ENCODE data around the gene NES. TPM values are rescaled to one million over a fixed set of nuclear protein-coding genes. Genes with fewer than 3 reads are reported as not detected.
A peak's percentile ranks its signal among the peaks of the same experiment; 100 is the strongest.

NES gene
- total RNA-seq, 1 donor from 2014 or later, result 94.7 TPM

GRCh38 chr1:156689953-156690674 is 12.9 kb upstream of the NES start:
- intact Hi-C loops (cut with micrococcal nuclease), result loop anchor here (1.0 kb wide), 1 partner anchor 35 kb away; no protein-coding TSS in a partner anchor
- ATAC-seq (peak; percentile 14), DNase-seq (no peak)

- intact Hi-C loops (cut with micrococcal nuclease), result loop anchor here (1.0 kb wide), 1 partner anchor 36 kb away; no protein-coding TSS in a partner anchor
- peak; percentile 94 for ATAC-seq
- DNase-seq, result peak; percentile 80
Observed at GRCh38 chr1:156689035-156689952, 12.1 kb upstream of the NES start.

DNA sequence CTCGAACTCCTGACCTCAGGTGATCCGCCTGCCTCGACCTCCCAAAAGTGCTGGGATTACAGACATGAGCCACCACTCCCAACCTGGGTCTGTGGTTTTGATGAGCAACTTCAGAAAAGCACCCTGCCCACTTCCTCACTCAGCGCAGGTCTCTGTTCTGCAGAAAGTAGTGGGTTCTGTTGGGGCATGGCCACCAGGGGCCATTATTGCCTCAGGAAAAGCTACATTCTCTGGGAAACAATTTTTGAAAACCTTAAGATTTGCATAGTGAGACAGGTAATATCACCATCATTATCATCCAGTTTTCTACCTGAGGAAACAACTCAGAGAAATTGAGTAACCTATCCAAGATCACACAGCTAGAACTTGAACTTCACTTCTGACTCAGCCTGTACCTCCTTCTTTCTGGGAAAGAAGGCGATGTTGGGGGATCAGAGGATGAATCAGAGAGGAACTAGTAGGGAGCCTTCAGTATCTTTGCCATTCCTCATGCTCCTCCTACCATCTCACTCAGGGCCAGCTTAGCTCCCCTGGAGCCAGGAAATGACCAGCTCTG is 7.1 kb upstream of the NES start:
- intact Hi-C loops (cut with micrococcal nuclease), result no loop called here
- DNase-seq (no peak), ATAC-seq (no peak)

DNA sequence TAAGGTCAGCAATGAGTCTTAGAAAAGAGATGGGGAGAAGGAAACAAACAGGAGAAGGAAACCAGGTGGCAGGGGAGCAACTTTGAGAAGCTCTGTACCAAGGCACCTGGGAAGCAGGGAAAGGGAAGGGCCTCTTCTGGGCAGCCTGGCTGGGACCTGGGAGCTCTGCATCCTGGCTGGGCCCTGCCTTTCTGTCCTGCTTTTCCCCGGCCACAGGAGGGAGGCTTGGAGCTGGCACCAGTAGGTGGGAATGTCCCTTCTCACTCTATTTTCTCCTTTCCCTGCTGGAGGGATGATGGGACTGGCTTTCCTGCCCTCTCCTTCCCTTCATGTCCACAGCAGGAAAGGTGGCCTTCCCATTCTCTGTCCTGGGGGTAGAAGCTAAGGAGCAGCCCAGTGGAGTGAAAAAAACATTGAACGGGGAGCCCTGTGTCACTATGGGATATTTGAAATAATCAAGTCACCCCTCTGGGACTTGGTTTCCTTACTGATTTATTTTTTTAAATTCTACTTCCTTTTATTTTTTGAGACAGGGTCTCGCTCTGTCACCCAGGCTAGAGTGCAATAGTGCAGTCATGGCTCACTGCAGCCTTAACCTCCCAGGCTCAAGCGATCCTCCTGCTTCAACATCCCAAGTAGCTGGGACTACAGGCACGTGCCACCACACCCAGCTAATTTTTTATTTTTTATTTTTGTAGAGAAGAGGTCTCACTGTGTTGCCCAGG is 5.1 kb upstream of the NES start:
- intact Hi-C loops (cut with micrococcal nuclease), result no loop called here
- DNase-seq (no peak), ATAC-seq (no peak)

DNA sequence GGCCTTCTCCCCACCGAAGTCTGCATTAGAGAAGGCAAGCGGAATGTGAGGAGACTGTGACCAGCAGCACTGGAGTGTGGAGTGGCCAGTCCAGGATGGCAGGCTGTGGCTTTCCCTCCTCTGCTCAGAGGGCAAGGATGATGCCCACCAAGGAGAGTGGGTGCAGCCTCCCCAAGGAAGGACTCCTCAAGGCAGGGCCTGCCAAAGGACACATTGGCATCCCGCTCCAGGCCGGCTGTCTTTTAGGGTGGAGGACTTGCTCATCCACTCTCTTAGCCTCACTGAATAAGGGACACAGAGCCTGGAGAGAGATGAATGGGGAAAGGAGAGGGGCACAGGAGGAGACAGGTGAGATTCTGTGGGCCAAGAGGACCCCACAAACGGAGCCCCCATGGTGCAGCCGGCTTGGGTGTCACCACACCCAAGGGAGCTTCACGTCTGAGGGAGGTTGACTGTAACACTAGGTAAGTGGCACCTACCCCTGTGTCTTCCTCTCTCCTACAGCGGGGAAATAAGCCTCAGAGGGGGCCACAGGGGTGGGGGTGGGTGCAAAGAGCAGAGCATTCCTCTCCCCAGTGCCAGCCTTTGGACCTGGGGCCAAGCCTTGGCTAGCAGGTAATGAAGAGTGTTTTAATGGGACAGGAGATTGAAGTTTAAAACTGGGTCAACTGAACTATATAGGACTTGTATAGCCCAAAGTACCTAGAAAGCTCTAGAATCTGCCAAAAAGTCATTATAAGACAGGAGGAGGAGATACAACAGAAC is 4.2 kb upstream of the NES start:
- DNase-seq (no peak), ATAC-seq (no peak)
- intact Hi-C loops (cut with micrococcal nuclease), result no loop called here

DNA sequence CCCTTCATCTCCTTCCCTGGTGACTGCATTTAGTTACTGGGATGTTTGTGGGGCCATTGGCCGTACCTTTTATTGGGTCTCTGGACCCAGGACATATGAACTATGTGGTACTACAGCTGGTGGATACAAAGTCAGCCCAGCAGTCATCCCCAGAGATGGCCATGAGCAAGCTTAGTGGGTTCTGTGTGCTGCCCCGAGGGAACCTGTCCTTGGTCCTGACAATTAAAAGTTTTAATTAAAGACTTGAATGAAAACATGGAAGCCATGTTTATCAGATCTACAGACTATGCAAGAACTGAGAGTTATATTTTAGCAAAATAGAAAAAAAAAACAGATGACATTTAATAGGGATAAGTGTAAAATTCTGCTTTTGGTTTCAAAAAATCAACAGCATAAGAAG is 2.8 kb upstream of the NES start:
- intact Hi-C loops (cut with micrococcal nuclease), result no loop called here
- ATAC-seq, result no peak

DNA sequence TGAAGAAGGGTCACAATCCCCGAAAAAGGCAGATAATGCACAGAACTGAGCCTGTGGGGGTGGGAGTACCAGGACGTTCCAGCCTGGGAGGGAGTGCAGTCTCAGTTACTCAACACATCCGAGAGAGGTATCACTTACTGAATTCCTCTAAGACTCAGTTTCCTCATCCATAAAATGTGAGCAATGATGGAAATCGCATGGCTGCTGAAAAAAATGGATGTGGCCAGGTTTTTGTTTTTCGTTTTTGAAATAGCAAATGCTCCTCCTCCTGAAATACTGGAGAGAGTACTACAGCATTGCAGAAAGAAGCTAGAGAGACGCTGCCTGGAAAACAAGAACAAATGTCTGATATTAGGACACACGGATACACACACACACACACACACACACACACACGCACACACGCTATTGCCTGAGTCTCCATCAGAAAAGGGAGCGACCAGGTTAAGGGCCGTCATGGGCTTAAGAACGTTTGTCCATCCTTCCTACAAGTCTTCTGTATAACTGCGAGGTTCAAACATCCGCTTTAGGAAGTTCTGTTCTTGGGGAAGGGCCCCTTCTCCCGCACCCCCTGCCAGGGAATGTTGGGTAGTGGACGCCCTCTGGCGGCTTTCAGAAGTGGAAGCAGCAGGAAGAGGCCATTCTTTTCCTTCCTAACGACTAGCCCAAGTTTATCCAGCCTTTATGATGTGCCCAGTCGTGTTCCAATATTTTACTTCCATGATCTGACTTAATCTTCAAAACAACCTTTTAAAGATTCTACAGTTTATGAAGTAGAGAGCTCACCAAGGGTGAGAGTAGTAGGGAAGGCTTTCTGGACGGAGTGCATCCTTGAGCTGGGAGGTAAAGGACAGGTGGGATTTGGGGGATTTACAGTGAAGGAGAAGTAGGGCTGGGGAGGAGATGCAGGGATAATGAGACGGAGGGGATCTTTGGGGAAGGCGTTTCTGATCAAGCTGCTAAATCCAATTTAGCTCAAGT is 699 bp upstream of the NES start:
- DNase-seq (peak; percentile 82), ATAC-seq (peak; percentile 77)
- intact Hi-C loops (cut with micrococcal nuclease), result no loop called here

More for the DNA sequence above, 2.8 kb upstream of the NES start:
- DNase-seq, result no peak

DNA sequence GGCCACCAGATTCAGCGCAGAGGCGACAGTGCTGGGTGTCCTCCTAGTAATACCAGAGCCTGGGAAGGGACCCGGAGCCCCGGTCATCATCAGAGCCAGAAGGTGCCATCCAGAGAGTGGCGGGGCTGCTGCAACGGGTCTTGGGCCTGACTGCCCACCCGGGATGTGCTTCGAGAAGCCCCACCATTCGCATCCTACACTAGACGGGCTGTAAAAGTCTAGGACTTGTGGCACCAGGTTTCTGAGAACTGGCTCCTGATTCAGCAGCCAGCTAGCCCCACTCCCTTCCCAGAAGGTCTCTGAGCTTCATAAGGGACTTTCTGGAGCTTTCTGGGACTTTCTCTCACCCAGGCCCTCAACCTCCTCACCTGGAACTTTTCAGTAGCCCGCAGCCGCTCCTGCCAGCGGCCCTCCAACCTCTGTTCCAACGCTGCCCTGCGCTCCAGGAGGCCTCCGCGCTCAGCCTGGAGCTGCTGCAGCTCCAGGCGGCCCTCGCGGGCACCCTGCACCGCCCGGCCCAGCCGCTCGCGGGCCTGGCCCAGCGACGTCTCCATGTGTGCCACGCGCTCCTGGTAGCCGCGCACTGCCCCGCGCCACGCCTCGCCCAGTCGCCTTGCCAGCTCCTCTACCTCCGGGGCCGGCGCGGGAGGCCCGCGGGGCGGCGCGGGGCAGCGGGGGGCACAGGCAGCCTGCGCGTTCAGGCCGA is 940 bp downstream of the NES start:
- ATAC-seq (peak; percentile 25), DNase-seq (peak; percentile 45)
- intact Hi-C loops (cut with micrococcal nuclease), result no loop called here

DNA sequence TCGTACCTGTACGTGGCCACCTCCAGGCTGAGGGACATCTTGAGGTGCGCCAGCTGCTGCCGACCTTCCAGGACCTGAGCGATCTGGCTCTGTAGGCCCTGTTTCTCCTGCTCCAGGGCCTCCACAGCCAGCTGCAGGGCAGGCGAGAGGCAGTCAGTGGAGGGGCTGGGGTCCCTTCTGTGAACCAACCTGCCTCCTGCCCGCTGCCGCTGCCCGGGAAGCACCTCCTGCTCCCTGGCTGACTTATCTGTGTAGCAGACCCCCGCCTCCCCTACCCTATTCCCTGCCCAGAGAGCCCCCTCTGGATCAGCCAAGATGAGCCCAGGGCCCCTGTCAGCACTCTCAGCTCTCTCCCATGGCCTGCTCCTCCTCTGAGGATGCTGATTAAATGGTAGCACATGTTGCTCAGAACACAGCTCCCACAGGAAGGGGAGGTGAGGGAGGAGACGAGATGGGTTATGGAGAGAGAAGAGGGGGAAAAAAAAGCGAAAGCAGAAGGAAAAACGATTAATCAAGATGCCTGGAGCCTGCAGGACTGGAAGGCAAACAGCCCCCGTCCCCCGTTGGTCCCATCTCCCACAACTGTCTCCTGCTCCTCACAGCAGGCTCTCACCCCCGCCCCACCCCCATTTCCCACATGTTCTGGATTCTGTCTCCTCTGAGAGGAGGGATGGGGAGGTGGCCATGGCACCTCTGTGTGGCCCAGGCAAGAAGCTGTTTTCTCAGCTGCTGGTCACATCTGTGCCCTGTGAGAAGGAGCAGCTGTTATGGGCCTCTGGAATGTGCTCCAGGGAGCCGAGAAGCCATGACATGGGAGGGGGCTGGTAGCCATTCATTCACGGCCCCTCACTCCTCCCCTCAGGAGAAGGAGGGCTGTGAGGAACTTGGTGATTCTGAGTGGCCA is 1.7 kb downstream of the NES start:
- ATAC-seq, result peak; percentile 21
- DNase-seq, result peak; percentile 59
- intact Hi-C loops (cut with micrococcal nuclease), result no loop called here

DNA sequence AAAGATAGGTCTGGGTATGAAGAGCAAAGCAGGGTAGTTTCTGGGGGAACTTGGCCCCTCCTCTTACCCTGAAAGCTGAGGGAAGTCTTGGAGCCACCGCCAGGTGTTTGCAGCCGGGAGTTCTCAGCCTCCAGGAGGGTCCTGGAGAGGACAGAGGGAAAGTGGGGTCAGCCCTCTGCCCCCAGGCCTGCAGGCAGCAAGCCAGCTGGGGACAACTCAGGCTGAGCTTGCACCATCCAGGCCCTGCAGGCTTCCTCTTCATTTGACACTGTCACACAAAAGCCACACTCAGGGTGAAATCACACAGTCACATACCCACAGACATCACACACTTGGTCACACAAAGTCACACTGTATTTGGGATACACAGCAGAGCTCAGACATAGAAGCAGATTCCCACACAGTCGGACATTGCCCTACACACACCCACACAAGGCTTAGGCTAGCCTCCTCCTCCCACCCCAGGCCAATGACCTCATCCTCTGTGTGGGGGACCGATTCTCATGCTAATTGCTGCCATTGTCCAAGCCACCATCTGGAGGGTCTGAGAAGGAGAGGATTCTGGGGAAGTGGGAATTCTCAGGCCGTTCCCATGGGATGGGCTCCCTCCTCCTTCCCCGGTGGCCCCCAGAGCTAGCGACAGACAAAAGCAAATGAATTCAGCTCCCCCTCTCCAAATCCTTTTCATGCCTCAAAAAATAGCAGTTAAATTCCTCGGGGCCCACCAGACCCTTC is 3.7 kb downstream of the NES start:
- no peak for DNase-seq
- intact Hi-C loops (cut with micrococcal nuclease), result no loop called here
- ATAC-seq, result no peak

- intact Hi-C loops (cut with micrococcal nuclease), result no loop called here
- DNase-seq (no peak), ATAC-seq (no peak)
Observed at GRCh38 chr1:156671804-156672203, 5.4 kb downstream of the NES start.

DNA sequence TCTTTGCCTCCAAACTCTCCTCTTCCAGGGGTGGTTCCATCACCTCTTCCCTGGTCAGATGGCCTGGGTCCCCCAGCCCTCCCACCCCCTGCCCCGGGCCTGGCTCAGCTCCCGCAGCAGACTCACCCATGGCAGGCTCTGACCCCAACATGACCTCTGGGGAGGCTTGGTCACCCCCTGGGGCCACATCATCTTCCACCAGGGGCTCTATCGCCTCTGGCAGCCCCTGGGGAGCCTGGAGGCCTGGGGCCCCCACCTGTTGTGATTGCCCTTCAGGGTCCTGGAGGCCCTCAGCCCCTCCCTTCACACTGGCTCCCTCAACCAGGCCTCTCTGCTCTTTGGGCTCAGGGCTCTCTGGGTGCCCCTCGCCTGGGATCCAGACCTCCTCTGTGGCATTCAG is 6.4 kb downstream of the NES start:
- DNase-seq (peak; percentile 10), ATAC-seq (no peak)
- intact Hi-C loops (cut with micrococcal nuclease), result no loop called here

DNA sequence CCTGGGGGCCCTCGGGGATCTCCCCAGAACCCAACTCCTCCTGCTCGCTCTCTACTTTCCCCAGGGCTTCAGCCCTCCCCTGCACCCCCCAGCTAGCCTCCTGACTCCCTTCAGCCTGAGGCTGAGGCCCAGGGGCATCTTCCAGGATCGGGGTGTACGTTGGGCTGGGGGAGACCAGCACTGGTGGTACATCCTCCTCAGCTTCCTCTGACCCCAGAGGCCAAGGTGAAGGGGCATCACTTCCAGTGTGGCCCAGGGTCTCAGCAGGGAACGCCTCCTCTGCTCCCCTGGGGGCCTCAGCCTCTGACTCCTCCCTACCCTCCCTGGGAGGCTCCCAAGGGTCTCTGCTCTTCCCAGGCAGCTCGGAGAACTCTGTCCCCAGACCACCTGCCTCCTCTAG is 6.8 kb downstream of the NES start:
- intact Hi-C loops (cut with micrococcal nuclease), result no loop called here
- DNase-seq, result no peak

GRCh38 chr1:156669794-156670193 is 7.4 kb downstream of the NES start:
- DNase-seq (no peak), ATAC-seq (no peak)
- intact Hi-C loops (cut with micrococcal nuclease), result no loop called here

More for the DNA sequence above, 6.8 kb downstream of the NES start:
- no peak for ATAC-seq

Data from left ventricle myocardium superior (tissue), 1 donor.